ENCODE results near the gene FOXN3. TPM values are rescaled to one million over a fixed set of nuclear protein-coding genes. Genes with fewer than 3 reads are reported as not detected.

FOXN3 gene
- total RNA-seq, 1 experiment from 2014 or later: 8.8 TPM

GRCh38 chr14:89325299-89325883 lies 91.6 kb downstream of the FOXN3 start:
- Histone ChIP-seq H3K27ac (ENCODE audit: low read length) (no peak overlapping the region), H3K4me1 (ENCODE audit: control insufficient read depth, insufficient read depth, low read length) (no peaks in the 10 kb centered on the region), H3K4me3 (ENCODE audit: low read depth in 2 of 2, low read length in 2 of 2) (no peak overlapping the region), H3K9me3 (ENCODE audit: control insufficient read depth, insufficient read depth, low read depth, low read length) (no peaks in the 10 kb centered on the region), H3K27me3 (ENCODE audit: control insufficient read depth, insufficient read depth, low read length) (no peaks in the 10 kb centered on the region), H3K36me3 (ENCODE audit: control insufficient read depth, insufficient read depth, low read length) (no peaks in the 10 kb centered on the region)
- intact Hi-C loops (cut with micrococcal nuclease; ENCODE audit: unreplicated experiment) (no loop called here), in situ Hi-C loops (cut with HindIII; ENCODE audit: low pct_unique_long_range_greater_than_20kb, low sequenced_read_pairs) (no loop called here)
- ATAC-seq: no peak
- POLR2A ChIA-PET: no interaction called here
- no peak for TF ChIP-seq TCF7L2 (IDR thresholded peaks at IDR 0.05; ENCODE audit: low read depth, low read length)
- no TSS peak for BruUV-seq (replicated peaks)
- CTCF ChIA-PET: no interaction called here
- DNase-seq (ENCODE audit: low read depth, low spot score): no peak

- CTCF ChIA-PET: no interaction called here
- in situ Hi-C loops (cut with HindIII; ENCODE audit: low pct_unique_long_range_greater_than_20kb, low sequenced_read_pairs): no loop called here
Observed at GRCh38 chr14:89324501-89325298, 92.3 kb downstream of the FOXN3 start.

More at GRCh38 chr14:89324501-89325298, 92.3 kb downstream of the FOXN3 start:
- no peak for DNase-seq (ENCODE audit: low read depth, low spot score)
- TF ChIP-seq REST (IDR thresholded peaks at IDR 0.05; ENCODE audit: insufficient read depth in 1 of 2, low read depth in 2 of 2, low read length in 1 of 2): no peak
- no peak for TF ChIP-seq POLR2AphosphoS5 (IDR thresholded peaks at IDR 0.05; ENCODE audit: low read depth, low read length)
- no peak for TF ChIP-seq CTCF (IDR thresholded peaks at IDR 0.05)
- TF ChIP-seq SIN3A (IDR thresholded peaks at IDR 0.05; ENCODE audit: borderline replicate concordance, insufficient read depth, low read depth, low read length): no peak
- no peak for TF ChIP-seq TCF7L2 (IDR thresholded peaks at IDR 0.05; ENCODE audit: low read depth, low read length)
- Histone ChIP-seq H3K4me1 (ENCODE audit: control insufficient read depth, insufficient read depth, low read length) (no peaks in the 10 kb centered on the region), H3K27ac (ENCODE audit: low read length) (no peak overlapping the region), H3K9me3 (ENCODE audit: control insufficient read depth, insufficient read depth, low read depth, low read length) (no peaks in the 10 kb centered on the region), H3K27me3 (ENCODE audit: control insufficient read depth, insufficient read depth, low read length) (no peaks in the 10 kb centered on the region), H3K36me3 (ENCODE audit: control insufficient read depth, insufficient read depth, low read length) (no peaks in the 10 kb centered on the region), H3K4me3 (ENCODE audit: low read depth in 2 of 2, low read length in 2 of 2) (no peak overlapping the region)
- no TSS peak for BruUV-seq (replicated peaks)
- POLR2A ChIA-PET: no interaction called here
- intact Hi-C loops (cut with micrococcal nuclease; ENCODE audit: unreplicated experiment): no loop called here
- no peak for ATAC-seq
